GM12874 (cell line): ENCODE measurements around the gene CFH.

Source experiments
- TF ChIP-seq, protein P1 (sequence below): IDR thresholded peaks from 2 replicates; pipeline ENCODE4 v1.5.1; 2011; ENCODE audit warnings: low read depth, mild to moderate bottlenecking, control low read depth, low read length, moderate library complexity; ENCODE audit not compliant: insufficient read depth

The CFH gene

GRCh38 chr1:196654271-196654670, 2.4 kb downstream of the CFH start:
- TF ChIP-seq, protein P1, sequence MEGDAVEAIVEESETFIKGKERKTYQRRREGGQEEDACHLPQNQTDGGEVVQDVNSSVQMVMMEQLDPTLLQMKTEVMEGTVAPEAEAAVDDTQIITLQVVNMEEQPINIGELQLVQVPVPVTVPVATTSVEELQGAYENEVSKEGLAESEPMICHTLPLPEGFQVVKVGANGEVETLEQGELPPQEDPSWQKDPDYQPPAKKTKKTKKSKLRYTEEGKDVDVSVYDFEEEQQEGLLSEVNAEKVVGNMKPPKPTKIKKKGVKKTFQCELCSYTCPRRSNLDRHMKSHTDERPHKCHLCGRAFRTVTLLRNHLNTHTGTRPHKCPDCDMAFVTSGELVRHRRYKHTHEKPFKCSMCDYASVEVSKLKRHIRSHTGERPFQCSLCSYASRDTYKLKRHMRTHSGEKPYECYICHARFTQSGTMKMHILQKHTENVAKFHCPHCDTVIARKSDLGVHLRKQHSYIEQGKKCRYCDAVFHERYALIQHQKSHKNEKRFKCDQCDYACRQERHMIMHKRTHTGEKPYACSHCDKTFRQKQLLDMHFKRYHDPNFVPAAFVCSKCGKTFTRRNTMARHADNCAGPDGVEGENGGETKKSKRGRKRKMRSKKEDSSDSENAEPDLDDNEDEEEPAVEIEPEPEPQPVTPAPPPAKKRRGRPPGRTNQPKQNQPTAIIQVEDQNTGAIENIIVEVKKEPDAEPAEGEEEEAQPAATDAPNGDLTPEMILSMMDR: no peak

- TF ChIP-seq, protein P1: no peak
Measured at GRCh38 chr1:196655071-196655470, 3.2 kb downstream of the CFH start.

DNA sequence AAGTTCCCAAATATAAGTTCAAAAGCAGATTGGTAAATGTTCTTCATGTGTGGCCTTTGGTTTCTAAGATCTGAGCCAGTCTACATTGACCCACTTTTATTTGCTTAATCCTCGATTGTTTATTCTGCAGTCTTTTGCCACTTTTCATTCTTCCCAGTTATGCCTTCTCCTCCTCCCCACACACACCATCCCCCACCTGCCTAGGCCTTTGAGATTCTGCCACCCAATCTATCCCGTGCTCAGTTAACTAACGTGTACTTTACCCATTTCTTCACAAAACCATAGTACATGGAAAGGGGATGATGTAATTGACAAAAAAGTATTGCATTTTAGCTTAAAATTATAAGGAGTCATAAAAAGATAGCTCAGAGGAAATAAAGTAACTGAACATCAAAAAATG, 3.7 kb downstream of the CFH start:
- TF ChIP-seq, protein P1: no peak

DNA sequence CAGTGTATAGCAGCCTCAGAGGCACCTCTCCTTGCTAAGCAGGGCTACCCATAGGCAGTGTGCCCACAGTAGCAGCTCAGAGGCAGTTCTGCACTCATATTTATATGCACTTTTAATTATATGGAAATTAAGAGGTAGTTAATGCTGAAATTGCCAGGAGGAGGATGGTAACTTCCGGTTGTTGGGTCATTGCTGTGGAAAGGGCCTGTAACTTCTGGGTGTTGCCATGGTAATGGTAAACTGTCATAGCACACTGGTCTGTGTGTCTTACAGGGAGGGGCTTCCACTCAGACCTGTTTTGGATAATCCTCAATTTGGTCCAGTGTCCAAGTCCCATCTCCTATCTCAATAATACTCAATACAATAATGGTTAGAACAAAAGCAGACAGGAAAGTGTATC, 7.6 kb downstream of the CFH start:
- TF ChIP-seq, protein P1: no peak

DNA sequence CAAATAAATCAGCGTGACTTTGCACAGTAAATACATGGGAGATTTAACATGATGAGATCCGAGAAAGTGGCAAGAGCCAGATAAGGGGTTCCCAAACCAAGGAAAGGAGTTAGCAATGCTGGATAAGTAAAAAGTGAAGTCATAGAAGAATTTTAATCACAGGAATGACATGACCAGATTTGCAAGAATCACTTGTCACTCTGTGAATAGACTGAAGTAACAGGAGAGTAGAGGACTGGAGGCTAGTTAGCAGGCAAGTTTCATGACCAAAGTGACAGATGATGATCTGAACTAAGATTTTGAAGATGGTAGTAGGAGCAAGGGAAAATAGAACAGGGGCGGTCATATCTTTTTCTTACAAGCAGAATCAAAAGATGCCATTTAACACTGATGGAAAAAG, 8.4 kb downstream of the CFH start:
- TF ChIP-seq, protein P1: no peak

- TF ChIP-seq, protein P1: no peak
Measured at GRCh38 chr1:196660852-196661251, 9.0 kb downstream of the CFH start.

- TF ChIP-seq, protein P1: no peak
Measured at GRCh38 chr1:196661345-196661744, 9.5 kb downstream of the CFH start.

DNA sequence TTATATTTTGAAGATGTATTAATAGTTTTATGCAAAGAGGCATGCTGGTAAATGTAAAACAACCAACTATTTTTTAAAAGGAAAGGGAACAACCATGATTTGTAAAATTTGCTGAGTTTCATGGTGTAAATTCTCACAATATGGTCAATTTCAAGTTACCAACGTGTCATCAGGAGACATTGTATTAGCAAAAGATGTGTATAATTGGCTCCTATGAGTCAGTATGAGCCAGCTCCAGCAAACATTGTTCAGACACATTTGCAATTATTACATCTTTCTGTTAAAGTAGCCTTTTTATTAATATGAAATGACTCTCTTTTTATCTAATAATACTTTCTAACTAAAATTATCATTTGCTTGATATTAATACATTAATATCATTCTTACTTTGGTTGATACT, 15.3 kb downstream of the CFH start:
- TF ChIP-seq, protein P1: no peak
